HG03045 (cell line): ENCODE results near the gene MORC3.
"Not testable (repeated sequence)": the region's sequence is repeated elsewhere in the genome, so short reads cannot be mapped to it uniquely, and the experiment has no call there.

Source experiments
- ATAC-seq: cut with Tn5 transposase; IDR thresholded peaks from one replicate; pipeline ENCODE4 v1.9.1; 2021; ENCODE audit warnings: mild to moderate bottlenecking, moderate library complexity; ENCODE audit not compliant: unreplicated experiment

Gene MORC3

DNA sequence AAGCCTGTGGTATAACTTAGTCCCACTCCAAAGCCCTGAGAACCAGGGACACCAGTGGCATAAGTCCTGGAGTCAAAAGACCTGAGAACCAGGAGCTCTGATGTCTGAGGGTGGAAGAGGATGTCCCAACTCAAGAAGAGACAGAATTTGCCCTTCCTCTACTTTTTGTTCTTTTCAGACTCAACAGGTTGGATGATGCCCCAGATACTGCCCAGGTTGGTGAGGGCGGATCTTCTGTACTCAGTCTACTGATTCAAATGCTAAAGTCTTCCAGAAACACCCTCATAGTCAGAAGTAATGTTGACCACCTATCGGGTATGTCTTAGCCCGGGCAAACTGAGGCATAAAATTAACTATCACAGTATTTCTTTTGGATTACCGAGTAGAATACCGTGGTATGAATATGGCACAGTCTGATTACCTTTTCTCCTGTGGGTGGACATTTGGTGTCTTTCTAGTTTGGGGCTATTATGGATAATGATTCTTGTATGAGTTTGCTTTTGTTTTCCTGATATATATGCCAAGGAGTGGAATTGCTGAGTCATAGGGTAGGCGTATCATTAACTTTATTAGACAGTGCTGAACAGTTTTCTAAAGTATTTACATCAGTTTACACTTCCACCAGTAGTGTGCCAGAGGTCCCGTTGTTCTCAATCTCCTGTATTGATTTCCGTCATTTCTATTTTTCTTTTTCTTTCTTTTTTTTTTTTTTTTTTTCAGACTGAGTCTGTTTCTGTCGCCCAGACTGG lies 62.0 kb downstream of the MORC3 start:
- ATAC-seq, result no peak

GRCh38 chr21:36382722-36383121 lies 62.7 kb downstream of the MORC3 start:
- ATAC-seq, result not testable (repeated sequence)

- no peak for ATAC-seq
Measured at GRCh38 chr21:36384885-36385232, 64.9 kb downstream of the MORC3 start.

- peak; percentile 83 for ATAC-seq
Measured at GRCh38 chr21:36385233-36386030, 65.4 kb downstream of the MORC3 start, which contains the start of gene CHAF1B. TSS of gene CHAF1B (plus strand) at chr21:36385392. CDS start at chr21:36386137, 745 bp downstream.

DNA sequence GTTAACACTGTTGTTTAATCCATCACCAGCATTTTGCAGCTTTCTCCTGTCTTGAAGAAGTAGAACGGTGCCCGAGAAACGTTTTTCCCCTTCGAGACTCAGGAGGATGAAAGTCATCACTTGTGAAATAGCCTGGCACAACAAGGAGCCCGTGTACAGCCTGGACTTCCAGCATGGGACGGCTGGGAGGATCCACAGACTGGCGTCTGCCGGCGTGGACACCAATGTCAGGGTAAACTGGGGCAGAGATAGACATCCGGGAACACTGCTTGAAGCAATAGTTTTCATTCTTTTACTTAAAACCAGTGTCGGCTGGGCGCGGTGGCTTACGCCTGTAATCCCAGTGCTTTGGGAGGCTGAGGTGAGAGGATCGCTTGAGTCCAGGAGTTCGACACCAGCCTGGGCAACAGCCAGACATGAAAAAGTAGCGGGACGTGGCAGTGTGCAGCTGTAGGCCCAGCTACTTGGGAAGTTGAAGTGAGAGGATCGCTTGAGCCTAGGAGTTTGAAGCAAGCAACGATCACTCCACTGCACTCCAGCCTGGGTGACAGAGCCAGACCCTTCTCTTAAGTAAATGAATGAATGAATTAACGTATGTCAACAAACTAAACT lies 66.1 kb downstream of the MORC3 start:
- no peak for ATAC-seq

GRCh38 chr21:36388096-36388495 lies 68.1 kb downstream of the MORC3 start:
- ATAC-seq, result no peak

GRCh38 chr21:36388835-36389234 lies 68.8 kb downstream of the MORC3 start:
- no peak for ATAC-seq

- not testable (repeated sequence) for ATAC-seq
Measured at GRCh38 chr21:36391649-36392048, 71.7 kb downstream of the MORC3 start.

DNA sequence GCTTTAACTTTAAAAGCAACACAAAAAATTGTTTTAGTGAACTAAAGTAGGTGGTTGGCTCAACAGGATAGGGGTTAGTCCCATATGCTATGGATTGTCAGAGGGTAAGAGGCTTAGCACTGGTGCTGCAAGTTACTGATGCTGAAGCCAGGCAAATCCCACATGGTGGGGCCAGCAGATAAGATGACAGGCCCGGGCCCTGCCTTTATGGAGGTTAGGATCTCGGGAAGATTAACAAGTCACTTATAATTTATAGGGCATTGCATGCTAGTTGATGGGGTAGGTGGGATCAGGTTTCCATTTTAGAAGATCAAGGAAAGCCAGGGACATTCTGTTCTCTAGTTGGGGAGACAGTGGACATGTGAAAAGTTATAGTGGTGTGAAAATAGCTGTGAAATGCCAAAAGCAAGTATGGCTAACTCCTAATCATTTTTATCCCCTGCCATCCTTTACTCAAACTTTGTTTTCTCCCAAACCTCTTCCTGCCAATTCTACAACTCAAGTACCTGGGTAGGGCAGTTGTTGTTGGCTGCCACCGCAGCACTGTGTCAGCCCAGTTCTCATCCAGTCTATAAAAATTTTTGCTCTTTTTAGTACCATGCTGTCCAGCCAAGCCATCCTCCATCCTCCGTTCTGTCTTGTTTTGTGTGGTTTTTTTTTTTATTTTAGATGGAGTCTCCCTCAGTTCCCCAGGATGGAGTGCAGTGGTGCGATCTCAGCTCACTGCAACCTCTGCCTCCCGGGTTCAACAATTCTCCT lies 75.5 kb downstream of the MORC3 start:
- no peak for ATAC-seq

- no peak for ATAC-seq
Measured at GRCh38 chr21:36396325-36396724, 76.3 kb downstream of the MORC3 start.

DNA sequence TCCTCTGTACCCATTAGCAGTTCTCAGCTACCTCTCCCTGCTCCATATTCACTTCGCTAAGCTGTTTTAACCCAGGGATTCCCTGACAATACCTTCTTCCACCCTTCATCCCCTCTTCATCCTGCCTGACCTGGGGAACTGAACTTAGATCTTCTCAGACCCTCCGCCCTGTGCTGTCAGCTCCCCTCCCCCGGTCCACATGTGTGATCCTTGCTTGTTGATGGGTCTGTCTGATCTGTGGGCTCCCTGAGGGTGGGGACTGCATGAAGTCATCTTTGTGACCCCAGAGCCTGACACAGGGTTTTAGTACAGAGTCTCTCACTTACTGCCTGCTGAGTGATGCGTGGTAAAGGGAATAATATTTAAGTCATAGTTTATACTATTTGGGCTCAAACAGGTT lies 77.0 kb downstream of the MORC3 start:
- ATAC-seq, result no peak

GRCh38 chr21:36397606-36398005 lies 77.6 kb downstream of the MORC3 start:
- no peak for ATAC-seq

DNA sequence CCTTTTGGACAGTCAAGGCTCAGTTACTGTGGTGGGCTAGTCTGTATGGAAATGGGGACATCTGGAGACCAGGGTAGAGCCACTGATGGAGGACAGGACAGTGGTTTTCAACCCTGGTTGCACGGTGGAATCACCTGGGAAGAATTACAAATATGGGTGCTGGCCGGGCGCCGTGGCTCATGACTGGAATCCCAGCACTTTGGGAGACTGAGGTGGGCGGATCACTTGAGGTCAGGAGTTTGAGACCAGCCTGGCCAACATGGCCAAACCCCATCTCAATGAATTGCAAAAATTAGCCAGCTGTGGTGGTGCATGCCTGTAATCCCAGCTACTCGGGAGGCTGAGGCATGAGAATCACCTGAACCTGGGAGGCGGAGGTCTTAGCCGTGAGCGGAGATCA lies 79.7 kb downstream of the MORC3 start:
- not testable (repeated sequence) for ATAC-seq

GRCh38 chr21:36400719-36401118 lies 80.7 kb downstream of the MORC3 start:
- ATAC-seq, result no peak

- ATAC-seq, result no peak
Measured at GRCh38 chr21:36402339-36402738, 82.3 kb downstream of the MORC3 start.

- no peak for ATAC-seq
Measured at GRCh38 chr21:36403713-36404112, 83.7 kb downstream of the MORC3 start.

GRCh38 chr21:36408568-36408967 lies 88.6 kb downstream of the MORC3 start:
- ATAC-seq, result no peak

GRCh38 chr21:36411301-36411700 lies 91.3 kb downstream of the MORC3 start:
- ATAC-seq, result no peak

GRCh38 chr21:36412916-36413315 lies 92.9 kb downstream of the MORC3 start:
- no peak for ATAC-seq

DNA sequence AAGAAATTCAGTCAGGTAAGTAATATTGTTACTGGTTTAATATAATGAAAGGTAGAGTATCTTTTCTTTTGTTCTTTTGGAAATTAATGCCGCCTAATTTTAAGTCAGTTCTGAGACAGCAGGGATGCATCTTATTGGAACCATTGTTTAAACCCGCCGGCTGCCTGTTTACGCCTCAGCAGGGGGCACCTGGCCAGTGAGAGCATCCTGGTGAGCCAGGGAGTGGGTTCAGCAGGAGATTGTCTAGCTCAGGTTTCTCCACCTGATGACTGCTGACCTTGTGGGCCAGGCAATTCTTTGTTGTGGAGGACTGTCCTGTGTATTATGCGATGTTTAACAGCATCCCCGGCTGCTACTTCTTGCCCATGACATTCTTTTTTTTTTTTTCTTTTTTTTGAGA lies 95.4 kb downstream of the MORC3 start:
- no peak for ATAC-seq

DNA sequence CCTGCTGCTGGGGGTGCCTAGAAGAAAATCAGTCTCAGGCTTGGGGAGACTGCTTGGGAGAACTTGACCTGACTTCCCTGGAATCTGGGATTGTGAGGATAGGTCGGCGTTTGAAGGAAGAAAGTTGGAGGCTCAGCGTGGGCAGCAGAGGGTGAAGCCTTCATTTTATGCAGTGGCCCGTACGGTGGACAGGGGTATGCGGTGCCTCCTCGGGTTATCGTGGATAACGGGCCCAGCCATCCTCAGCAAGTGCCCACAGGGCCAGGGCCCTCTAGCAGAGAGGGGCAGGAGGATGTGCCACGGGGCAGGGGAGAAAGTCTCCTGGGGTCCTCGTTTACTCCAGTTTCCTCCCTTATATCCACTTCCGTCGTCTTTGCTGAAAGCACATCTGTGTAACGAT lies 99.2 kb downstream of the MORC3 start:
- ATAC-seq, result no peak
